Panc1 (cell line): ENCODE measurements around the gene GPD2. TPM values are rescaled to one million over a fixed set of nuclear protein-coding genes. Genes with fewer than 3 reads are reported as not detected.

ENCODE experiments used
- ATAC-seq: fragments of 200-7000 bp; cut with Tn5 transposase; 2 replicates; pipeline ENCODE4 v1.9.1; 2020; ENCODE audit warnings: mild to moderate bottlenecking, moderate library complexity
- BruUV-seq: library from RNA; stranded (reverse); fragments of 400-500 nt; replicated peaks from 2 replicates; lab custom pipeline; 2021; lab: Mats Ljungman, UMichigan
- CTCF ChIA-PET: fragments of 300-600 bp; sonication (Branson Sonifier 250); formaldehyde crosslinking; loops from one replicate; lab custom pipeline; 2022; ENCODE audit warnings: antibody characterized with exemption; lab: Charles Lee
- POLR2A ChIA-PET: fragments of 300-600 bp; sonication (Branson Sonifier 250); formaldehyde crosslinking; loops from one replicate; lab custom pipeline; 2022; ENCODE audit warnings: antibody characterized with exemption; lab: Charles Lee
- DNase-seq: peaks from one replicate; pipeline ENCODE4 v3.0.0-alpha.2; 2010; ENCODE audit warnings: low read depth, low spot score
- H3K27ac ChIP-seq: 2 replicates; pipeline ENCODE4 v1.5.1; 2011; ENCODE audit warnings: mild to moderate bottlenecking, low read length, inconsistent platforms
- H3K27me3 ChIP-seq: fragments of 200-500 bp; sonication (Bioruptor generic); 2 replicates; pipeline ENCODE4 v1.6.0; 2014; ENCODE audit warnings: low read length, inconsistent platforms; ENCODE audit not compliant: control insufficient read depth, insufficient read depth
- H3K36me3 ChIP-seq: fragments of 200-500 bp; sonication (Bioruptor generic); 2 replicates; pipeline ENCODE4 v1.5.1; 2014; ENCODE audit warnings: inconsistent platforms, mild to moderate bottlenecking, low read length, moderate library complexity; ENCODE audit not compliant: control insufficient read depth, insufficient read depth
- H3K4me1 ChIP-seq: 2 replicates; pipeline ENCODE4 v1.5.1; 2011; ENCODE audit warnings: inconsistent platforms, mild to moderate bottlenecking, low read length, moderate library complexity; ENCODE audit not compliant: control insufficient read depth, insufficient read depth
- H3K4me3 ChIP-seq, 2 experiments: 2 replicates each; pipeline ENCODE4 v1.5.1; 2011 to 2012; ENCODE audit warnings: low read depth in 2 of 2, low read length in 2 of 2, mild to moderate bottlenecking in 2 of 2, inconsistent platforms in 1 of 2, moderate library complexity in 1 of 2
- H3K9me3 ChIP-seq: fragments of 200-500 bp; sonication (Bioruptor generic); 2 replicates; pipeline ENCODE4 v1.5.1; 2014; ENCODE audit warnings: low read depth, mild to moderate bottlenecking, inconsistent platforms, low read length, moderate library complexity; ENCODE audit not compliant: control insufficient read depth, insufficient read depth
- POLR2AphosphoS5 ChIP-seq: IDR thresholded peaks from 2 replicates; pipeline ENCODE4 v1.6.1; 2012; ENCODE audit warnings: mild to moderate bottlenecking, low read depth, low read length, moderate library complexity
- SIN3A ChIP-seq: IDR thresholded peaks from 2 replicates; pipeline ENCODE4 v1.6.1; 2012; ENCODE audit warnings: low read depth, mild to moderate bottlenecking, low read length, moderate library complexity, borderline replicate concordance; ENCODE audit not compliant: insufficient read depth
- TCF7L2 ChIP-seq: IDR thresholded peaks from 2 replicates; pipeline ENCODE4 v1.6.1; 2011; ENCODE audit warnings: mild to moderate bottlenecking, low read depth, low read length, inconsistent platforms
- in situ Hi-C: cut with HindIII; loops from 2 replicates; pipeline ENCODE4 v1.10.0; 2016; ENCODE audit warnings: low sequenced_read_pairs, low pct_unique_long_range_greater_than_20kb
- intact Hi-C: fragments of 100-400 bp; cut with micrococcal nuclease; formaldehyde crosslinking; loops from one replicate; pipeline ENCODE4 v1.10.0; 2022; ENCODE audit not compliant: unreplicated experiment
- total RNA-seq: library from RNA; stranded (reverse); gene quantifications from one replicate; pipeline ENCODE4 v1.2.1, GENCODE V29; 2021; ENCODE audit not compliant: unreplicated experiment
- TF ChIP-seq, protein P1 (sequence below), 2 experiments: IDR thresholded peaks; 2 replicates each; pipeline ENCODE4 v1.6.1; 2011 to 2012; ENCODE audit warnings: low read depth in 2 of 2, control low read depth in 1 of 2, low read length in 1 of 2, mild to moderate bottlenecking in 1 of 2, moderate library complexity in 1 of 2; ENCODE audit not compliant: insufficient read depth in 1 of 2
- TF ChIP-seq, protein P2 (sequence below): fragments of 450-650 bp; IDR thresholded peaks from 2 replicates; pipeline ENCODE4 v1.5.1; 2017; ENCODE audit warnings: mild to moderate bottlenecking

GPD2 gene
- total RNA-seq, 1 experiment from 2014 or later = 27.5 TPM

DNA sequence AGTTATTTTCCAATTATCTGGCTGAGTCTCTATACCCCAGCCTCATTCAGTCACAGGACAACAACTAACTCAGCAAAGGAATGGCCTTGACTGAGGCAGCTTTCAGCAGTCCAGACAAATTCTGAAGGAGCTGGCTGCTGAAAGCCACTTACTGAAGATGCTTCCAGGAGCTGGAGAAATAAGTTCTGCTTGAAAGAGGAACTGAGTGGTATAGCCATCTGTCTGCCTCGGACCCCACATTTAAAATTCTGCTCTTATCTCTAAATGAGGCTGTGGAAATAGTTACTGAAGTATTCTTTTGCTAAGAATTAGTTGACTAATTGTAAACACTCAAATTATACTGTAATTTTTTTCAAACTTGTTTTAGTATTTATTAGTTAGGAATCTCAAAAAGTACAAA lies 9.1 kb upstream of the GPD2 start:
- ATAC-seq = no peak
- CTCF ChIA-PET = no interaction called here
- POLR2A ChIA-PET = no interaction called here
- no peaks in the 10 kb centered on the region; the same call in 1 of the 2 replicates for H3K27me3 ChIP-seq
- H3K36me3 ChIP-seq = no peaks in the 10 kb centered on the region
- BruUV-seq = no TSS peak
- no peaks in the 10 kb centered on the region for H3K4me1 ChIP-seq
- in situ Hi-C loops = no loop called here
- no peaks in the 10 kb centered on the region for H3K9me3 ChIP-seq
- no peak overlapping the region for H3K4me3 ChIP-seq
- DNase-seq = no peak
- no peak overlapping the region for H3K27ac ChIP-seq
- intact Hi-C loops = loop anchor here (10.0 kb wide), 1 partner anchor 158 kb away; no protein-coding TSS in a partner anchor
- TF ChIP-seq, protein P1, sequence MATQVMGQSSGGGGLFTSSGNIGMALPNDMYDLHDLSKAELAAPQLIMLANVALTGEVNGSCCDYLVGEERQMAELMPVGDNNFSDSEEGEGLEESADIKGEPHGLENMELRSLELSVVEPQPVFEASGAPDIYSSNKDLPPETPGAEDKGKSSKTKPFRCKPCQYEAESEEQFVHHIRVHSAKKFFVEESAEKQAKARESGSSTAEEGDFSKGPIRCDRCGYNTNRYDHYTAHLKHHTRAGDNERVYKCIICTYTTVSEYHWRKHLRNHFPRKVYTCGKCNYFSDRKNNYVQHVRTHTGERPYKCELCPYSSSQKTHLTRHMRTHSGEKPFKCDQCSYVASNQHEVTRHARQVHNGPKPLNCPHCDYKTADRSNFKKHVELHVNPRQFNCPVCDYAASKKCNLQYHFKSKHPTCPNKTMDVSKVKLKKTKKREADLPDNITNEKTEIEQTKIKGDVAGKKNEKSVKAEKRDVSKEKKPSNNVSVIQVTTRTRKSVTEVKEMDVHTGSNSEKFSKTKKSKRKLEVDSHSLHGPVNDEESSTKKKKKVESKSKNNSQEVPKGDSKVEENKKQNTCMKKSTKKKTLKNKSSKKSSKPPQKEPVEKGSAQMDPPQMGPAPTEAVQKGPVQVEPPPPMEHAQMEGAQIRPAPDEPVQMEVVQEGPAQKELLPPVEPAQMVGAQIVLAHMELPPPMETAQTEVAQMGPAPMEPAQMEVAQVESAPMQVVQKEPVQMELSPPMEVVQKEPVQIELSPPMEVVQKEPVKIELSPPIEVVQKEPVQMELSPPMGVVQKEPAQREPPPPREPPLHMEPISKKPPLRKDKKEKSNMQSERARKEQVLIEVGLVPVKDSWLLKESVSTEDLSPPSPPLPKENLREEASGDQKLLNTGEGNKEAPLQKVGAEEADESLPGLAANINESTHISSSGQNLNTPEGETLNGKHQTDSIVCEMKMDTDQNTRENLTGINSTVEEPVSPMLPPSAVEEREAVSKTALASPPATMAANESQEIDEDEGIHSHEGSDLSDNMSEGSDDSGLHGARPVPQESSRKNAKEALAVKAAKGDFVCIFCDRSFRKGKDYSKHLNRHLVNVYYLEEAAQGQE (IDR thresholded peaks at IDR 0.05; ENCODE audit: insufficient read depth in 1 of 2, low read depth in 2 of 2, low read length in 1 of 2) = no peak
- TF ChIP-seq, protein P2, sequence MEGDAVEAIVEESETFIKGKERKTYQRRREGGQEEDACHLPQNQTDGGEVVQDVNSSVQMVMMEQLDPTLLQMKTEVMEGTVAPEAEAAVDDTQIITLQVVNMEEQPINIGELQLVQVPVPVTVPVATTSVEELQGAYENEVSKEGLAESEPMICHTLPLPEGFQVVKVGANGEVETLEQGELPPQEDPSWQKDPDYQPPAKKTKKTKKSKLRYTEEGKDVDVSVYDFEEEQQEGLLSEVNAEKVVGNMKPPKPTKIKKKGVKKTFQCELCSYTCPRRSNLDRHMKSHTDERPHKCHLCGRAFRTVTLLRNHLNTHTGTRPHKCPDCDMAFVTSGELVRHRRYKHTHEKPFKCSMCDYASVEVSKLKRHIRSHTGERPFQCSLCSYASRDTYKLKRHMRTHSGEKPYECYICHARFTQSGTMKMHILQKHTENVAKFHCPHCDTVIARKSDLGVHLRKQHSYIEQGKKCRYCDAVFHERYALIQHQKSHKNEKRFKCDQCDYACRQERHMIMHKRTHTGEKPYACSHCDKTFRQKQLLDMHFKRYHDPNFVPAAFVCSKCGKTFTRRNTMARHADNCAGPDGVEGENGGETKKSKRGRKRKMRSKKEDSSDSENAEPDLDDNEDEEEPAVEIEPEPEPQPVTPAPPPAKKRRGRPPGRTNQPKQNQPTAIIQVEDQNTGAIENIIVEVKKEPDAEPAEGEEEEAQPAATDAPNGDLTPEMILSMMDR = no peak
- TF ChIP-seq POLR2AphosphoS5 (no peak), TCF7L2 (no peak), SIN3A (no peak)

GRCh38 chr2:156429211-156429610 lies 7.0 kb upstream of the GPD2 start:
- ATAC-seq = no peak

More at GRCh38 chr2:156429211-156429610, 7.0 kb upstream of the GPD2 start:
- intact Hi-C loops = loop anchor here (10.0 kb wide), 1 partner anchor 156 kb away; no protein-coding TSS in a partner anchor
- in situ Hi-C loops = no loop called here
- H3K9me3 ChIP-seq = no peaks in the 10 kb centered on the region
- DNase-seq = no peak
- POLR2A ChIA-PET = no interaction called here
- H3K4me1 ChIP-seq = no peaks in the 10 kb centered on the region
- no peak overlapping the region for H3K4me3 ChIP-seq
- CTCF ChIA-PET = no interaction called here
- no TSS peak for BruUV-seq
- H3K27ac ChIP-seq = no peak overlapping the region
- no peaks in the 10 kb centered on the region for H3K36me3 ChIP-seq
- TF ChIP-seq SIN3A (no peak), POLR2AphosphoS5 (no peak), TCF7L2 (no peak)
- TF ChIP-seq, protein P2 = no peak
- TF ChIP-seq, protein P1 (IDR thresholded peaks at IDR 0.05; ENCODE audit: insufficient read depth in 1 of 2, low read depth in 2 of 2, low read length in 1 of 2) = no peak
- no peaks in the 10 kb centered on the region; the same call in 1 of the 2 replicates for H3K27me3 ChIP-seq
